Keratinocyte (primary cell): Measurements from ENCODE around the gene CDCA4. TPM values are rescaled to one million over a fixed set of nuclear protein-coding genes. Genes with fewer than 3 reads are reported as not detected.

Experiments used
- DNase-seq: peaks from one replicate; pipeline ENCODE4 v3.0.0-alpha.2; 2011; ENCODE audit warnings: low read depth, missing footprints, low spot score
- FAIRE-seq: peaks from 2 replicates; lab custom pipeline; 2011; peaks lifted over from hg19 to GRCh38; lab: Jason Lieb, UNC
- H2AFZ ChIP-seq: 2 replicates; pipeline ENCODE4 v1.6.0; 2012; ENCODE audit warnings: low read length, control low read depth, inconsistent platforms; ENCODE audit not compliant: control insufficient read depth
- H3K27ac ChIP-seq: 2 replicates; pipeline ENCODE4 v1.5.1; 2011; ENCODE audit warnings: low read length; ENCODE audit not compliant: control insufficient read depth, insufficient read depth
- H3K27me3 ChIP-seq: 3 replicates; pipeline ENCODE4 v1.6.0; 2011; ENCODE audit warnings: low read length; ENCODE audit not compliant: control insufficient read depth, insufficient read depth; ENCODE audit errors: extremely low read depth
- H3K36me3 ChIP-seq, 2 experiments: 2 replicates in 1 of 2; 3 replicates in 1 of 2; pipeline ENCODE4 v1.5.1; 2011; ENCODE audit warnings: low read length in 2 of 2, mild to moderate bottlenecking in 1 of 2; ENCODE audit not compliant: control insufficient read depth in 2 of 2, insufficient read depth in 2 of 2; ENCODE audit errors: extremely low read depth in 1 of 2
- H3K4me1 ChIP-seq: 3 replicates; pipeline ENCODE4 v1.5.1; 2011; ENCODE audit warnings: low read length; ENCODE audit not compliant: control insufficient read depth, insufficient read depth; ENCODE audit errors: extremely low read depth
- H3K4me2 ChIP-seq: 3 replicates; pipeline ENCODE4 v1.6.0; 2011; ENCODE audit warnings: low read depth, low read length; ENCODE audit not compliant: control insufficient read depth, insufficient read depth; ENCODE audit errors: extremely low read depth
- H3K4me3 ChIP-seq, 3 experiments: fragments of 200-600 bp in 1 of 3; sonication (generic) in 1 of 3; 2 replicates in 2 of 3; 3 replicates in 1 of 3; pipeline ENCODE4 v1.5.1; 2011 to 2016; ENCODE audit warnings: low read length in 3 of 3, mild to moderate bottlenecking in 3 of 3, control low read depth in 2 of 3, inconsistent platforms in 1 of 3, low read depth in 1 of 3, mixed read lengths in 1 of 3, mixed run types in 1 of 3, moderate library complexity in 1 of 3; ENCODE audit not compliant: control insufficient read depth in 2 of 3, insufficient read depth in 2 of 3; ENCODE audit errors: extremely low read depth in 1 of 3
- H3K79me2 ChIP-seq: 2 replicates; pipeline ENCODE4 v1.6.0; 2012; ENCODE audit warnings: low read length; ENCODE audit not compliant: control insufficient read depth, insufficient read depth
- H3K9ac ChIP-seq: 3 replicates; pipeline ENCODE4 v1.6.0; 2011; ENCODE audit warnings: low read length; ENCODE audit not compliant: control insufficient read depth, insufficient read depth; ENCODE audit errors: extremely low read depth
- H3K9me1 ChIP-seq: 3 replicates; pipeline ENCODE4 v1.6.0; 2011; ENCODE audit warnings: low read length; ENCODE audit not compliant: control insufficient read depth, insufficient read depth; ENCODE audit errors: extremely low read depth
- H3K9me3 ChIP-seq: 2 replicates; pipeline ENCODE4 v1.5.1; 2012; ENCODE audit warnings: low read depth, low read length; ENCODE audit not compliant: control insufficient read depth
- H4K20me1 ChIP-seq: 3 replicates; pipeline ENCODE4 v1.6.0; 2011; ENCODE audit warnings: low read length; ENCODE audit not compliant: control insufficient read depth, insufficient read depth; ENCODE audit errors: extremely low read depth
- EZH2 ChIP-seq: IDR thresholded peaks from one replicate; pipeline ENCODE4 v1.6.1; 2012; ENCODE audit warnings: inconsistent platforms, mild to moderate bottlenecking, low read length, moderate library complexity
- dilution Hi-C: fragments of 300-500 bp; cut with MboI; formaldehyde crosslinking; loops from one replicate; pipeline ENCODE4 v1.7.0; 2020; ENCODE audit warnings: low sequenced_read_pairs; ENCODE audit not compliant: extremely low pct_ligation_motif_present
- polyA plus RNA-seq, 5 experiments: library from polyadenylated mRNA; depleted of rRNA in 3 of 5; stranded (reverse) in 3 of 5; stranded (forward) in 1 of 5; unstranded in 1 of 5; fragments of >200 nt; gene quantifications; 1 replicate in 1 of 5; 2 replicates in 3 of 5; 3 replicates in 1 of 5; pipeline versions ENCODE4 v1.2.1 to v1.2.3, GENCODE V29; 2011 to 2012; ENCODE audit warnings: missing spikeins in 2 of 5, low read depth in 1 of 5, low replicate concordance in 1 of 5
- TF ChIP-seq, protein P1 (sequence below), 3 experiments: IDR thresholded peaks in 1 of 3; conservative IDR thresholded peaks in 1 of 3; optimal IDR thresholded peaks in 1 of 3; 2 replicates in 2 of 3; 3 replicates in 1 of 3; pipeline versions ENCODE3 to v1.5.1; 2011; ENCODE audit warnings: low read length in 3 of 3, mild to moderate bottlenecking in 3 of 3, moderate library complexity in 2 of 3, control low read depth in 1 of 3, inconsistent platforms in 1 of 3; ENCODE audit not compliant: insufficient read depth in 2 of 3; ENCODE audit errors: extremely low read depth in 1 of 3

Gene CDCA4
- polyA plus RNA-seq, 1 donor (not counting 4 experiments of a cell fraction or from before 2014, with no cell fraction given), result 35.7 TPM

DNA sequence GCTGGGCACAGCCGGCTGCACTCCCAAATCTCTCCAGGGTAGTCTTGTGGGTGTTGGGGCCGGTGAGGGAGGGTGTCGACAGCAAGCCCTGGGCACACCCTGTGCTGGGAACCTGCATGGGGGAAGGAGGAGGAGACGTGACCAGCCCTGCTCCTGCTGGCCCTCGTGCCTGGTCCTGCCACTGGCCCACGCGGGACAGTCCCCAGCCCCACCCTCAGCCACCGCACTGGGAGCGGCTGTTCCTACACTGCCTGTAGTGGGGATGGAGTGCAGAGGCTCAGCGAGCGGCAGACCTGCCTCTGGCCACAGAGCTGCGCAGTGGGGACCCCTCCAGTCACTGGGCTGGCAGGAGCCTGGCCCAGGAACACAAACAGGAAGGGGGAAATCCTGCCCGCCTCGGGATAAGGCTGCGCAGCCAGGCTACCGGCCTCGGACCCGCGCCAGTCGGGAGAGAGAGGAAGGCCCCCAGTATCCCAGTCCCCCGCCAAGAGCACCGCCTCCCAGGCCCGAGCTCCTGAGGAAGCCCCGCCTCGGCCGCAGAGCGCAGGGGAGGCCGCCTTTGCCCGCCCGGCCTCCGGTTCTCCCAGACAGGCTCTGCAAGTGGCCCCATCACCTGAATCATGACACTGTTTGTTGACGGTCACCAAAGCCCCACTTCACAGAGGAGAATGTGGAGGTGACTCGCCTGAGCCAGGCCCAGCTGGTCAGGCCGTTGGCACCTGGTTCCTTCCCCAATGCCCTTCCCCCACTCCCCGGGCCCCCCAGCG, 53.3 kb downstream of the CDCA4 start:
- H3K36me3 ChIP-seq, result peaks cover 8 to 14% of the 10 kb centered on the region in 2 experiments
- TF ChIP-seq EZH2, result no peak
- TF ChIP-seq, protein P1, sequence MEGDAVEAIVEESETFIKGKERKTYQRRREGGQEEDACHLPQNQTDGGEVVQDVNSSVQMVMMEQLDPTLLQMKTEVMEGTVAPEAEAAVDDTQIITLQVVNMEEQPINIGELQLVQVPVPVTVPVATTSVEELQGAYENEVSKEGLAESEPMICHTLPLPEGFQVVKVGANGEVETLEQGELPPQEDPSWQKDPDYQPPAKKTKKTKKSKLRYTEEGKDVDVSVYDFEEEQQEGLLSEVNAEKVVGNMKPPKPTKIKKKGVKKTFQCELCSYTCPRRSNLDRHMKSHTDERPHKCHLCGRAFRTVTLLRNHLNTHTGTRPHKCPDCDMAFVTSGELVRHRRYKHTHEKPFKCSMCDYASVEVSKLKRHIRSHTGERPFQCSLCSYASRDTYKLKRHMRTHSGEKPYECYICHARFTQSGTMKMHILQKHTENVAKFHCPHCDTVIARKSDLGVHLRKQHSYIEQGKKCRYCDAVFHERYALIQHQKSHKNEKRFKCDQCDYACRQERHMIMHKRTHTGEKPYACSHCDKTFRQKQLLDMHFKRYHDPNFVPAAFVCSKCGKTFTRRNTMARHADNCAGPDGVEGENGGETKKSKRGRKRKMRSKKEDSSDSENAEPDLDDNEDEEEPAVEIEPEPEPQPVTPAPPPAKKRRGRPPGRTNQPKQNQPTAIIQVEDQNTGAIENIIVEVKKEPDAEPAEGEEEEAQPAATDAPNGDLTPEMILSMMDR (optimal IDR thresholded peaks at IDR 0.05 in 1 of 3, IDR thresholded peaks at IDR 0.05 in 1 of 3, conservative IDR thresholded peaks at IDR 0.05 in 1 of 3; ENCODE audit: extremely low read depth in 1 of 3, insufficient read depth in 2 of 3, low read length in 3 of 3), result no peak
- peaks cover 8% of the 10 kb centered on the region for H4K20me1 ChIP-seq
- no peaks in the 10 kb centered on the region for H3K27me3 ChIP-seq
- H3K27ac ChIP-seq, result peak overlapping the region; percentile 98
- no peaks in the 10 kb centered on the region for H3K9me3 ChIP-seq
- H3K9ac ChIP-seq, result peak overlapping the region; percentile 100
- peak overlapping the region; percentile 99 for H3K4me2 ChIP-seq
- H3K4me1 ChIP-seq, result peaks cover 59% of the 10 kb centered on the region
- H2AFZ ChIP-seq, result no peak overlapping the region
- DNase-seq, result no peak
- H3K4me3 ChIP-seq, result peak overlapping the region; percentile 93 to 94 (median 93)
- FAIRE-seq, result peak; percentile 74
- peaks cover 4% of the 10 kb centered on the region for H3K9me1 ChIP-seq
- peaks cover 83% of the 10 kb centered on the region for H3K79me2 ChIP-seq
- dilution Hi-C loops, result no loop called here

- Histone ChIP-seq H3K9ac (peak overlapping the region; percentile 100), H3K4me3 (peak overlapping the region; percentile 93 to 94 (median 93)), H3K9me3 (no peaks in the 10 kb centered on the region), H3K4me1 (peaks cover 54% of the 10 kb centered on the region), H2AFZ (no peak overlapping the region), H3K4me2 (peak overlapping the region; percentile 99), H3K27me3 (no peaks in the 10 kb centered on the region), H3K9me1 (peaks cover 4% of the 10 kb centered on the region), H3K27ac (peak overlapping the region; percentile 98), H3K36me3 (peaks cover 10 to 14% of the 10 kb centered on the region in 2 experiments), H4K20me1 (peaks cover 14% of the 10 kb centered on the region), H3K79me2 (peaks cover 89% of the 10 kb centered on the region)
- no peak for TF ChIP-seq EZH2
- TF ChIP-seq, protein P1 (optimal IDR thresholded peaks at IDR 0.05 in 1 of 3, IDR thresholded peaks at IDR 0.05 in 1 of 3, conservative IDR thresholded peaks at IDR 0.05 in 1 of 3; ENCODE audit: extremely low read depth in 1 of 3, insufficient read depth in 2 of 3, low read length in 3 of 3), result no peak
- DNase-seq (no peak), FAIRE-seq (no peak)
- dilution Hi-C loops, result no loop called here
These were observed 53.9 kb downstream of the CDCA4 start for GRCh38 chr14:104966981-104967385.
